Gastroesophageal sphincter (tissue), 4 donors: Measurements from ENCODE around the gene MORC1. TPM values are rescaled to one million over a fixed set of nuclear protein-coding genes. Genes with fewer than 3 reads are reported as not detected.
A peak's percentile ranks its signal among the peaks of the same experiment; 100 is the strongest.

Experiments used
- ATAC-seq: fragments of 150-250 bp; one replicate; pipeline ENCODE4 v1.9.1; 2016; ENCODE audit warnings: mild to moderate bottlenecking, moderate library complexity
- H3K27ac ChIP-seq, 4 donors: fragments of 200-600 bp; sonication (generic) in 3 of 4; 1 replicate in 3 of 4; 2 replicates in 1 of 4; pipeline ENCODE4 v1.5.1; 2016 to 2019
- H3K27me3 ChIP-seq: fragments of 200-600 bp; sonication (generic); one replicate; pipeline ENCODE4 v1.5.1; 2019
- H3K36me3 ChIP-seq, 2 donors: fragments of 200-600 bp; sonication (generic); one replicate each; pipeline ENCODE4 v1.5.1; 2019; ENCODE audit warnings: control low read depth in 1 of 2
- H3K4me1 ChIP-seq, 3 donors: fragments of 200-600 bp; sonication (generic); 1 replicate in 2 of 3; 2 replicates in 1 of 3; pipeline ENCODE4 v1.5.1; 2016 to 2019; ENCODE audit warnings: control low read depth in 2 of 3
- H3K4me3 ChIP-seq, 2 donors: fragments of 200-600 bp; sonication (generic); one replicate each; pipeline ENCODE4 v1.5.1; 2019; ENCODE audit warnings: mild to moderate bottlenecking in 1 of 2, moderate library complexity in 1 of 2
- H3K9me3 ChIP-seq, 3 donors: fragments of 200-600 bp; sonication (generic); one replicate each; pipeline ENCODE4 v1.5.1; 2017 to 2019; ENCODE audit warnings: control low read depth in 2 of 3
- CTCF ChIP-seq, 4 experiments: fragments of 200-600 bp in 2 of 4; fragments of 450-650 bp in 2 of 4; sonication (generic) in 1 of 4; IDR thresholded peaks; one replicate each; pipeline ENCODE4 v1.5.1; 2017 to 2019; ENCODE audit warnings: antibody characterized with exemption in 4 of 4, mild to moderate bottlenecking in 2 of 4, moderate library complexity in 2 of 4
- EP300 ChIP-seq: sonication (generic); formaldehyde crosslinking; IDR thresholded peaks from one replicate; pipeline ENCODE4 v1.6.1; 2017; ENCODE audit warnings: antibody characterized with exemption, mild to moderate bottlenecking
- POLR2A ChIP-seq, 2 donors: fragments of 450-650 bp; IDR thresholded peaks; one replicate each; pipeline ENCODE4 v1.6.1; 2017; ENCODE audit warnings: antibody characterized with exemption in 2 of 2, mild to moderate bottlenecking in 2 of 2, moderate library complexity in 1 of 2
- POLR2AphosphoS5 ChIP-seq: sonication (generic); formaldehyde crosslinking; IDR thresholded peaks from one replicate; pipeline ENCODE4 v1.6.1; 2017; ENCODE audit warnings: antibody characterized with exemption
- WGBS, 2 donors: methylation state at CpG; one replicate each; pipeline ENCODE4 v1.1.5; 2018; ENCODE audit warnings: low coverage in 1 of 2; 5-methylcytosine and 5-hydroxymethylcytosine counted together
- total RNA-seq, 4 donors: library from RNA; depleted of rRNA; stranded (reverse); fragments of >200 nt; gene quantifications; one replicate each; pipeline ENCODE4 v1.1.0, GENCODE V29; 2016

MORC1 gene
- total RNA-seq, 4 donors from 2014 or later = not detected

GRCh38 chr3:109057056-109057455 lies 60.9 kb downstream of the MORC1 start:
- 84 to 89% methylated on average over 3 of the region's 3 CpGs for WGBS, 2 donors

GRCh38 chr3:109050591-109051167 lies 67.3 kb downstream of the MORC1 start:
- 61 to 71% methylated on average over 3 of the region's 3 CpGs for WGBS, 2 donors
- Histone ChIP-seq H3K4me3 (no peak overlapping the region), H3K27me3 (no peaks in the 10 kb centered on the region), H3K36me3 (no peaks in the 10 kb centered on the region), H3K4me1 (no peaks in the 10 kb centered on the region), H3K9me3 (no peaks in the 10 kb centered on the region), H3K27ac (no peak overlapping the region)
- ATAC-seq = no peak
- no peak for TF ChIP-seq POLR2AphosphoS5
- peak in 1 of 4 experiments; percentile 13 for TF ChIP-seq CTCF (IDR thresholded peaks at IDR 0.05)

More at GRCh38 chr3:109057056-109057455, 60.9 kb downstream of the MORC1 start:
- Histone ChIP-seq H3K4me3 (no peak overlapping the region), H3K36me3 (no peaks in the 10 kb centered on the region), H3K9me3 (no peaks in the 10 kb centered on the region), H3K27me3 (no peaks in the 10 kb centered on the region), H3K27ac (no peak overlapping the region), H3K4me1 (no peaks in the 10 kb centered on the region)
- ATAC-seq = no peak
- TF ChIP-seq EP300 (no peak), CTCF (IDR thresholded peaks at IDR 0.05) (no peak), POLR2A (IDR thresholded peaks at IDR 0.05) (no peak), POLR2AphosphoS5 (no peak)

- no peaks in the 10 kb centered on the region for H3K36me3 ChIP-seq
- TF ChIP-seq EP300 (no peak), POLR2A (IDR thresholded peaks at IDR 0.05) (no peak), POLR2AphosphoS5 (no peak)
- 91 to 94% methylated on average over 2 of the region's 2 CpGs for WGBS, 2 donors
- H3K27me3 ChIP-seq = no peaks in the 10 kb centered on the region
- H3K4me3 ChIP-seq = no peak overlapping the region
- no peak overlapping the region for H3K27ac ChIP-seq
- H3K9me3 ChIP-seq = no peaks in the 10 kb centered on the region
- ATAC-seq = no peak
- H3K4me1 ChIP-seq = no peaks in the 10 kb centered on the region
Observed at GRCh38 chr3:109047366-109047765, 70.6 kb downstream of the MORC1 start.

GRCh38 chr3:109045271-109046040 lies 72.5 kb downstream of the MORC1 start:
- Histone ChIP-seq H3K27ac (no peak overlapping the region), H3K4me3 (no peak overlapping the region), H3K36me3 (no peaks in the 10 kb centered on the region), H3K27me3 (no peaks in the 10 kb centered on the region), H3K4me1 (no peaks in the 10 kb centered on the region), H3K9me3 (no peaks in the 10 kb centered on the region)
- 88 to 89% methylated on average over 4 to 6 of the region's 6 CpGs for WGBS, 2 donors
- TF ChIP-seq POLR2AphosphoS5 (no peak), POLR2A (IDR thresholded peaks at IDR 0.05) (no peak), EP300 (no peak), CTCF (IDR thresholded peaks at IDR 0.05) (no peak)
- ATAC-seq = no peak

GRCh38 chr3:109035082-109035481 lies 82.9 kb downstream of the MORC1 start:
- Histone ChIP-seq H3K36me3 (no peaks in the 10 kb centered on the region), H3K4me3 (no peak overlapping the region), H3K9me3 (peaks cover 0 to 5% (median 0%) of the 10 kb centered on the region in 3 donors), H3K27me3 (no peaks in the 10 kb centered on the region), H3K27ac (no peak overlapping the region), H3K4me1 (no peaks in the 10 kb centered on the region)
- WGBS, 2 donors = 92 to 100% methylated on average over 1 of the region's 1 CpG
- ATAC-seq = no peak
- no peak for TF ChIP-seq POLR2A (IDR thresholded peaks at IDR 0.05)
- no peak for TF ChIP-seq EP300
- TF ChIP-seq POLR2AphosphoS5 = no peak
- no peak for TF ChIP-seq CTCF (IDR thresholded peaks at IDR 0.05)
